A673 (cell line): ENCODE measurements around the gene PJA2. TPM values are rescaled to one million over a fixed set of nuclear protein-coding genes. Genes with fewer than 3 reads are reported as not detected.
"Not testable (repeated sequence)": the region's sequence is repeated elsewhere in the genome, so short reads cannot be mapped to it uniquely, and the experiment has no call there.

Experiments used
- BruUV-seq: library from RNA; stranded (reverse); fragments of 400-500 nt; replicated peaks from 2 replicates; lab custom pipeline; 2021; lab: Mats Ljungman, UMichigan
- CTCF ChIA-PET: fragments of 300-600 bp; sonication (Branson Sonifier 250); formaldehyde crosslinking; loops from one replicate; lab custom pipeline; 2022; ENCODE audit warnings: antibody characterized with exemption; lab: Charles Lee
- POLR2A ChIA-PET: fragments of 300-600 bp; sonication (Branson Sonifier 250); formaldehyde crosslinking; loops from one replicate; lab custom pipeline; 2022; ENCODE audit warnings: antibody characterized with exemption; ENCODE audit not compliant: low non-redundant PET; lab: Charles Lee
- DNase-seq: peaks from one replicate; pipeline ENCODE4 v3.0.0-alpha.2; 2015; ENCODE audit warnings: low spot score
- H3K27ac ChIP-seq: fragments of 200-600 bp; sonication (generic); 2 replicates; pipeline ENCODE4 v1.5.1; 2016; ENCODE audit warnings: mixed run types, low read depth, mild to moderate bottlenecking, mixed read lengths, antibody characterized with exemption, low read length; ENCODE audit not compliant: poor library complexity, severe bottlenecking
- H3K27me3 ChIP-seq: fragments of 200-600 bp; sonication (generic); replicated peaks from 2 replicates; pipeline ENCODE4 v1.6.1; 2017; ENCODE audit warnings: mixed run types, low read depth, mild to moderate bottlenecking, mixed read lengths, antibody characterized with exemption, low read length; ENCODE audit not compliant: insufficient read depth, poor library complexity
- H3K36me3 ChIP-seq: fragments of 200-600 bp; sonication (generic); 2 replicates; pipeline ENCODE4 v1.6.1; 2016; ENCODE audit warnings: mixed run types, mild to moderate bottlenecking, mixed read lengths, antibody characterized with exemption, low read length; ENCODE audit not compliant: insufficient read depth, poor library complexity, severe bottlenecking
- H3K4me1 ChIP-seq: fragments of 200-600 bp; sonication (generic); 2 replicates; pipeline ENCODE4 v1.6.1; 2017; ENCODE audit warnings: mixed run types, mild to moderate bottlenecking, mixed read lengths, antibody characterized with exemption, low read length; ENCODE audit not compliant: insufficient read depth, poor library complexity, severe bottlenecking
- H3K4me3 ChIP-seq: fragments of 200-600 bp; sonication (generic); 2 replicates; pipeline ENCODE4 v1.5.1; 2016; ENCODE audit warnings: low read depth, mixed run types, mild to moderate bottlenecking, mixed read lengths, low read length; ENCODE audit not compliant: poor library complexity, severe bottlenecking
- H3K9me3 ChIP-seq: fragments of 200-600 bp; sonication (generic); 2 replicates; pipeline ENCODE4 v1.6.1; 2016; ENCODE audit warnings: mixed run types, low read depth, mild to moderate bottlenecking, mixed read lengths, antibody characterized with exemption, low read length; ENCODE audit not compliant: poor library complexity, severe bottlenecking
- EZH2 ChIP-seq: fragments of 200-600 bp; sonication (generic); IDR thresholded peaks from 2 replicates; pipeline ENCODE4 v1.6.1; 2017; ENCODE audit warnings: borderline replicate concordance, low read depth, mild to moderate bottlenecking, mixed read lengths, antibody characterized with exemption, low read length; ENCODE audit not compliant: poor library complexity, severe bottlenecking
- intact Hi-C: fragments of 100-400 bp; cut with micrococcal nuclease; formaldehyde crosslinking; loops from one replicate; pipeline ENCODE4 v1.10.0; 2022; ENCODE audit not compliant: unreplicated experiment
- total RNA-seq: library from RNA; stranded (reverse); gene quantifications from 2 replicates; pipeline ENCODE4 v1.2.3, GENCODE V29; 2021
- TF ChIP-seq, protein P1 (sequence below): fragments of 300-800, 200-600 bp; sonication (generic); conservative IDR thresholded peaks from 2 replicates; pipeline ENCODE4 v1.5.1; 2017; ENCODE audit warnings: low read depth, mild to moderate bottlenecking, antibody characterized with exemption, low read length, moderate library complexity, mixed read lengths

The PJA2 gene
- total RNA-seq, 1 experiment from 2014 or later = 47.3 TPM

- TF ChIP-seq EZH2 = no peak
- TF ChIP-seq, protein P1, sequence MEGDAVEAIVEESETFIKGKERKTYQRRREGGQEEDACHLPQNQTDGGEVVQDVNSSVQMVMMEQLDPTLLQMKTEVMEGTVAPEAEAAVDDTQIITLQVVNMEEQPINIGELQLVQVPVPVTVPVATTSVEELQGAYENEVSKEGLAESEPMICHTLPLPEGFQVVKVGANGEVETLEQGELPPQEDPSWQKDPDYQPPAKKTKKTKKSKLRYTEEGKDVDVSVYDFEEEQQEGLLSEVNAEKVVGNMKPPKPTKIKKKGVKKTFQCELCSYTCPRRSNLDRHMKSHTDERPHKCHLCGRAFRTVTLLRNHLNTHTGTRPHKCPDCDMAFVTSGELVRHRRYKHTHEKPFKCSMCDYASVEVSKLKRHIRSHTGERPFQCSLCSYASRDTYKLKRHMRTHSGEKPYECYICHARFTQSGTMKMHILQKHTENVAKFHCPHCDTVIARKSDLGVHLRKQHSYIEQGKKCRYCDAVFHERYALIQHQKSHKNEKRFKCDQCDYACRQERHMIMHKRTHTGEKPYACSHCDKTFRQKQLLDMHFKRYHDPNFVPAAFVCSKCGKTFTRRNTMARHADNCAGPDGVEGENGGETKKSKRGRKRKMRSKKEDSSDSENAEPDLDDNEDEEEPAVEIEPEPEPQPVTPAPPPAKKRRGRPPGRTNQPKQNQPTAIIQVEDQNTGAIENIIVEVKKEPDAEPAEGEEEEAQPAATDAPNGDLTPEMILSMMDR = no peak
- DNase-seq = no peak
- ChIA-PET POLR2A (no interaction called here), CTCF (no interaction called here)
- no peaks in the 10 kb centered on the region for H3K4me1 ChIP-seq
- H3K9me3 ChIP-seq = peaks cover 9% of the 10 kb centered on the region
- no peak overlapping the region for H3K27ac ChIP-seq
- H3K36me3 ChIP-seq = no peaks in the 10 kb centered on the region
- H3K4me3 ChIP-seq = no peak overlapping the region
- no TSS peak for BruUV-seq
- intact Hi-C loops = no loop called here
- no peaks in the 10 kb centered on the region for H3K27me3 ChIP-seq
These were observed 9.1 kb upstream of the PJA2 start for GRCh38 chr5:109418712-109419352.

- H3K4me1 ChIP-seq = no peaks in the 10 kb centered on the region
- no peak for TF ChIP-seq EZH2
- TF ChIP-seq, protein P1 = no peak
- BruUV-seq = no TSS peak
- peaks cover 9% of the 10 kb centered on the region for H3K9me3 ChIP-seq
- H3K27me3 ChIP-seq = no peaks in the 10 kb centered on the region
- DNase-seq = no peak
- POLR2A ChIA-PET = no interaction called here
- H3K27ac ChIP-seq = no peak overlapping the region
- CTCF ChIA-PET = no interaction called here
- intact Hi-C loops = no loop called here
- H3K36me3 ChIP-seq = no peaks in the 10 kb centered on the region
- H3K4me3 ChIP-seq = no peak overlapping the region
These were observed 7.1 kb upstream of the PJA2 start for GRCh38 chr5:109416882-109417281.

- POLR2A ChIA-PET, BruUV-seq, H3K4me3 ChIP-seq, H3K9me3 ChIP-seq, H3K4me1 ChIP-seq, intact Hi-C loops, H3K27me3 ChIP-seq, H3K36me3 ChIP-seq, CTCF ChIA-PET, H3K27ac ChIP-seq, DNase-seq: not testable (repeated sequence)
These were observed 4.2 kb upstream of the PJA2 start for GRCh38 chr5:109413921-109414461.

GRCh38 chr5:109413458-109413857 is 3.7 kb upstream of the PJA2 start:
- Histone ChIP-seq H3K4me3 (no peak overlapping the region), H3K36me3 (no peaks in the 10 kb centered on the region), H3K27me3 (no peaks in the 10 kb centered on the region), H3K4me1 (peaks cover 6% of the 10 kb centered on the region), H3K27ac (peak overlapping the region; percentile 43), H3K9me3 (peaks cover 9% of the 10 kb centered on the region)
- peak; percentile 38 for DNase-seq
- TF ChIP-seq, protein P1 = no peak
- no peak for TF ChIP-seq EZH2
- BruUV-seq = no TSS peak
- intact Hi-C loops = no loop called here
- CTCF ChIA-PET = no interaction called here
- POLR2A ChIA-PET = no interaction called here
